Stimulated activated CD4-positive, alpha-beta T cell treated with anti-CD3 and anti-CD28 coated beads, Interleukin-1b, Interleukin-23, amount 100 ng/mL, for 48 hours (primary cell): Measurements from ENCODE around the gene DPH1.

ENCODE experiments used
- DNase-seq: peaks from one replicate; pipeline ENCODE4 v3.0.0-alpha.2; 2020

DPH1 gene

GRCh38 chr17:2028737-2029136, 1.2 kb upstream of the DPH1 start:
- no peak for DNase-seq

- DNase-seq: peak; percentile 71
Measured at GRCh38 chr17:2030779-2031163, 818 bp downstream of the DPH1 start.

- no peak for DNase-seq
Measured at GRCh38 chr17:2033153-2033552, 3.2 kb downstream of the DPH1 start.

GRCh38 chr17:2034157-2034556, 4.2 kb downstream of the DPH1 start:
- DNase-seq: no peak

GRCh38 chr17:2034806-2035540, 5.0 kb downstream of the DPH1 start:
- DNase-seq: no peak

- DNase-seq: no peak
Measured at GRCh38 chr17:2035541-2036488, 5.9 kb downstream of the DPH1 start.

GRCh38 chr17:2037155-2037554, 7.2 kb downstream of the DPH1 start:
- DNase-seq: no peak

- no peak for DNase-seq
Measured at GRCh38 chr17:2040219-2040827, 10.4 kb downstream of the DPH1 start.

GRCh38 chr17:2040942-2041560, 11.1 kb downstream of the DPH1 start:
- DNase-seq: no peak

GRCh38 chr17:2041561-2042389, 11.8 kb downstream of the DPH1 start, which contains the start of gene OVCA2:
Gene OVCA2 (plus strand): TSS chr17:2042022. CDS start chr17:2042048, 26 bp downstream.
- peak; percentile 96 for DNase-seq

GRCh38 chr17:2042390-2042847, 12.5 kb downstream of the DPH1 start:
- DNase-seq: no peak

- DNase-seq: no peak
Measured at GRCh38 chr17:2042933-2043332, 13.0 kb downstream of the DPH1 start.

- DNase-seq: no peak
Measured at GRCh38 chr17:2043785-2044184, 13.8 kb downstream of the DPH1 start.

GRCh38 chr17:2044263-2044894, 14.4 kb downstream of the DPH1 start:
- DNase-seq: no peak

- no peak for DNase-seq
Measured at GRCh38 chr17:2047590-2047989, 17.6 kb downstream of the DPH1 start.

- DNase-seq: no peak
Measured at GRCh38 chr17:2048805-2049204, 18.9 kb downstream of the DPH1 start.

- DNase-seq: peak; percentile 86
Measured at GRCh38 chr17:2049333-2050299, 19.7 kb downstream of the DPH1 start.

- peak; percentile 75 for DNase-seq
Measured at GRCh38 chr17:2050300-2051060, 20.5 kb downstream of the DPH1 start.
